ENCODE results near the gene FOXN4.

FOXN4 gene

GRCh38 chr12:109301643-109302168, 7.4 kb downstream of the FOXN4 start:
- no peak overlapping the region for H3K4me3 ChIP-seq (ENCODE audit: low read depth, low read length)
- TF ChIP-seq CTCF (IDR thresholded peaks at IDR 0.05; ENCODE audit: insufficient read depth, low read length, missing control alignments) = no peak
- POLR2A ChIA-PET = no interaction called here
- no peak for DNase-seq (ENCODE audit: low read depth, low spot score)
- CTCF ChIA-PET = interaction anchor here (2.1 kb wide), 1 partner anchor 38 kb away, joined by 5 read pairs; no protein-coding TSS in a partner anchor

GRCh38 chr12:109299849-109300248, 9.2 kb downstream of the FOXN4 start:
- no peak overlapping the region for H3K4me3 ChIP-seq (ENCODE audit: low read depth, low read length)
- POLR2A ChIA-PET = no interaction called here
- no peak for TF ChIP-seq CTCF (IDR thresholded peaks at IDR 0.05; ENCODE audit: insufficient read depth, low read length, missing control alignments)
- CTCF ChIA-PET = no interaction called here
- no peak for DNase-seq (ENCODE audit: low read depth, low spot score)

GRCh38 chr12:109296431-109296830, 12.7 kb downstream of the FOXN4 start:
- ChIA-PET CTCF (no interaction called here), POLR2A (no interaction called here)
- H3K4me3 ChIP-seq (ENCODE audit: low read depth, low read length) = no peak overlapping the region
- no peak for DNase-seq (ENCODE audit: low read depth, low spot score)
- TF ChIP-seq CTCF (IDR thresholded peaks at IDR 0.05; ENCODE audit: insufficient read depth, low read length, missing control alignments) = no peak

- no peak for TF ChIP-seq CTCF (IDR thresholded peaks at IDR 0.05; ENCODE audit: insufficient read depth, low read length, missing control alignments)
- ChIA-PET POLR2A (no interaction called here), CTCF (no interaction called here)
- no peak overlapping the region for H3K4me3 ChIP-seq (ENCODE audit: low read depth, low read length)
- no peak for DNase-seq (ENCODE audit: low read depth, low spot score)
These were observed 13.2 kb downstream of the FOXN4 start for GRCh38 chr12:109295764-109296425.

- ChIA-PET CTCF (no interaction called here), POLR2A (no interaction called here)
- TF ChIP-seq CTCF (IDR thresholded peaks at IDR 0.05; ENCODE audit: insufficient read depth, low read length, missing control alignments) = no peak
These were observed 14.7 kb downstream of the FOXN4 start for GRCh38 chr12:109294286-109294796.

GRCh38 chr12:109293106-109293505, 16.0 kb downstream of the FOXN4 start:
- CTCF ChIA-PET = no interaction called here
- DNase-seq (ENCODE audit: low read depth, low spot score) = no peak
- no peak for TF ChIP-seq CTCF (IDR thresholded peaks at IDR 0.05; ENCODE audit: insufficient read depth, low read length, missing control alignments)
- no peak overlapping the region for H3K4me3 ChIP-seq (ENCODE audit: low read depth, low read length)
- POLR2A ChIA-PET = no interaction called here

More at GRCh38 chr12:109294286-109294796, 14.7 kb downstream of the FOXN4 start:
- H3K4me3 ChIP-seq (ENCODE audit: low read depth, low read length) = no peak overlapping the region
- DNase-seq (ENCODE audit: low read depth, low spot score) = no peak

Data from AG04449 (cell line).